A673 (cell line): ENCODE measurements around the gene SLC8A2.

Source experiments
- EZH2 ChIP-seq: fragments of 200-600 bp; sonication (generic); IDR thresholded peaks from 2 replicates; pipeline ENCODE4 v1.6.1; 2017; ENCODE audit warnings: borderline replicate concordance, low read depth, mild to moderate bottlenecking, mixed read lengths, antibody characterized with exemption, low read length; ENCODE audit not compliant: poor library complexity, severe bottlenecking
- TF ChIP-seq, protein P1 (sequence below): fragments of 300-800, 200-600 bp; sonication (generic); conservative IDR thresholded peaks from 2 replicates; pipeline ENCODE4 v1.5.1; 2017; ENCODE audit warnings: low read depth, mild to moderate bottlenecking, antibody characterized with exemption, low read length, moderate library complexity, mixed read lengths

DNA sequence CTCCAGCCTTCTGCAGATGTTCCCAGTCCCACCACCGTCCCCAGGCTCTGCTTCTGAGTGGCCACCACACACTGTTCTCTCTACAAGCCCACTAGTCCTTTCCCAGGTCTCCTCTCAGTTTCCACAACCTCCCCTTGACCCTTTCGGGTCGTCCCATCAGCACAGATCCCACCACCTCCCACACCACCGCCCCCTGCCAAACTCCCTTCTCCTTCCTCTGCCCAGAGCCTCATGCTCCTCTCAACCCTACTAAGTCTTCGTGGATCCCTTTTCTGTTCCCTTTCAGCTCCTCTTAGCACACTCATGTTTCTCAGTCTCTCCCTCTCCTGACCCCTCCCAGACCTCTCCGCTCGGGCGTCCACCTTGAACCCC is 41.2 kb upstream of the SLC8A2 start:
- TF ChIP-seq, protein P1, sequence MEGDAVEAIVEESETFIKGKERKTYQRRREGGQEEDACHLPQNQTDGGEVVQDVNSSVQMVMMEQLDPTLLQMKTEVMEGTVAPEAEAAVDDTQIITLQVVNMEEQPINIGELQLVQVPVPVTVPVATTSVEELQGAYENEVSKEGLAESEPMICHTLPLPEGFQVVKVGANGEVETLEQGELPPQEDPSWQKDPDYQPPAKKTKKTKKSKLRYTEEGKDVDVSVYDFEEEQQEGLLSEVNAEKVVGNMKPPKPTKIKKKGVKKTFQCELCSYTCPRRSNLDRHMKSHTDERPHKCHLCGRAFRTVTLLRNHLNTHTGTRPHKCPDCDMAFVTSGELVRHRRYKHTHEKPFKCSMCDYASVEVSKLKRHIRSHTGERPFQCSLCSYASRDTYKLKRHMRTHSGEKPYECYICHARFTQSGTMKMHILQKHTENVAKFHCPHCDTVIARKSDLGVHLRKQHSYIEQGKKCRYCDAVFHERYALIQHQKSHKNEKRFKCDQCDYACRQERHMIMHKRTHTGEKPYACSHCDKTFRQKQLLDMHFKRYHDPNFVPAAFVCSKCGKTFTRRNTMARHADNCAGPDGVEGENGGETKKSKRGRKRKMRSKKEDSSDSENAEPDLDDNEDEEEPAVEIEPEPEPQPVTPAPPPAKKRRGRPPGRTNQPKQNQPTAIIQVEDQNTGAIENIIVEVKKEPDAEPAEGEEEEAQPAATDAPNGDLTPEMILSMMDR, result no peak
- no peak for TF ChIP-seq EZH2
